AG04449 (cell line): ENCODE measurements around the gene SULF2.
"Not testable (repeated sequence)": the region's sequence is repeated elsewhere in the genome, so short reads cannot be mapped to it uniquely, and the experiment has no call there.

Source experiments
- CTCF ChIA-PET: fragments of 350-600 bp; formaldehyde crosslinking; extraction: SDS; loops from one replicate; lab custom pipeline; 2021; ENCODE audit warnings: antibody characterized with exemption; lab: Yijun Ruan, JAX
- POLR2A ChIA-PET: fragments of 400-600, 350-600 bp; formaldehyde crosslinking; extraction: SDS; loops from one replicate; lab custom pipeline; 2020; ENCODE audit warnings: antibody characterized with exemption, inconsistent platforms; lab: Yijun Ruan, JAX
- DNase-seq: peaks from one replicate; pipeline ENCODE4 v3.0.0-alpha.2; 2010; ENCODE audit warnings: low read depth, low spot score
- H3K4me3 ChIP-seq: 2 replicates; pipeline ENCODE4 v1.5.1; 2011; ENCODE audit warnings: low read depth, mild to moderate bottlenecking, control low read depth, low read length
- TF ChIP-seq, protein P1 (sequence below): IDR thresholded peaks from one replicate; pipeline ENCODE4 v1.5.1; 2011; ENCODE audit warnings: mild to moderate bottlenecking, moderate library complexity, low read length, control low read depth, inconsistent platforms; ENCODE audit not compliant: insufficient read depth; ENCODE audit errors: missing control alignments

SULF2 gene

DNA sequence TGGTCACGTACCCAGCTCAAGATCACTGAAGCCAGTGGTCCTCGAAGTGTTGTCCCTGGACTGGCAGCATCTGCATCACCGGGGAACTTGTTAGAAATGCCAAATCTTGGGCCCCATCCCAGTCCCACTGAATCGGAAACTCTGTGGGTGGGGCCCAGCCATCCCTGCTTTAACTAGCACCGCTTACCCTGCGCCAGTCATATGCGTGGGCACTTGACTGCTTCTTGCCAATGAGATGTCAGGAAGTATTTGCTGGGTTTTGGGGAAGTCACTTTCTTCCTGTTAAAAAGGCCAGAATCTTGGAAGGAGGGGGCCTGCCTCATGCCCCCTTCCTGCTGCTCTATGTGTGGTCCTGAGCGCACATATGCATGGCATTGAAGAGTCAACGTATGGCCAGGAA, 11.7 kb upstream of the SULF2 start:
- CTCF ChIA-PET = no interaction called here
- POLR2A ChIA-PET = no interaction called here
- TF ChIP-seq, protein P1, sequence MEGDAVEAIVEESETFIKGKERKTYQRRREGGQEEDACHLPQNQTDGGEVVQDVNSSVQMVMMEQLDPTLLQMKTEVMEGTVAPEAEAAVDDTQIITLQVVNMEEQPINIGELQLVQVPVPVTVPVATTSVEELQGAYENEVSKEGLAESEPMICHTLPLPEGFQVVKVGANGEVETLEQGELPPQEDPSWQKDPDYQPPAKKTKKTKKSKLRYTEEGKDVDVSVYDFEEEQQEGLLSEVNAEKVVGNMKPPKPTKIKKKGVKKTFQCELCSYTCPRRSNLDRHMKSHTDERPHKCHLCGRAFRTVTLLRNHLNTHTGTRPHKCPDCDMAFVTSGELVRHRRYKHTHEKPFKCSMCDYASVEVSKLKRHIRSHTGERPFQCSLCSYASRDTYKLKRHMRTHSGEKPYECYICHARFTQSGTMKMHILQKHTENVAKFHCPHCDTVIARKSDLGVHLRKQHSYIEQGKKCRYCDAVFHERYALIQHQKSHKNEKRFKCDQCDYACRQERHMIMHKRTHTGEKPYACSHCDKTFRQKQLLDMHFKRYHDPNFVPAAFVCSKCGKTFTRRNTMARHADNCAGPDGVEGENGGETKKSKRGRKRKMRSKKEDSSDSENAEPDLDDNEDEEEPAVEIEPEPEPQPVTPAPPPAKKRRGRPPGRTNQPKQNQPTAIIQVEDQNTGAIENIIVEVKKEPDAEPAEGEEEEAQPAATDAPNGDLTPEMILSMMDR = no peak
- H3K4me3 ChIP-seq = no peak overlapping the region
- DNase-seq = no peak

GRCh38 chr20:47795214-47795907, 10.1 kb upstream of the SULF2 start:
- no peak for DNase-seq
- TF ChIP-seq, protein P1 = no peak
- ChIA-PET CTCF (no interaction called here), POLR2A (no interaction called here)
- no peak overlapping the region for H3K4me3 ChIP-seq

DNA sequence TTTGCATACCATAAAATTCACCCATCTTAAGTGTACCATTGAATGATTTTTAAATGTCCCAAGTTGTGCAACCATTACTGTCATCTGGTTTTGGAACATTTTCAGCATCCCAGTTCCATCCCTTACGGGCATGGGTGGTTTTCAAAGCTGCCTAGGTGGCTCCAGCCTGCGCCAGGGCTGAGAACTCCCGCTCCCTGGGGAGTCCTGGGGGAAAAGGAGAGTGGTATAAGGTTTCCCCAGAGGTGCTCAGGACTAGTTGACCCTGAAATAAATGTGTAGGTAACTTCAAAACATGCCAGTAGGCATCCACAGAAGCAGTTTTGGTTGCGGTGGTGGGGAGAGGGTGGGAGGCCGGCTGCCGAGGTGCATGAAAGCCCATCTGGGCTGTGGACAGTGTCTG, 9.0 kb upstream of the SULF2 start:
- DNase-seq, H3K4me3 ChIP-seq, POLR2A ChIA-PET, CTCF ChIA-PET: not testable (repeated sequence)

GRCh38 chr20:47792021-47792618, 6.8 kb upstream of the SULF2 start:
- H3K4me3 ChIP-seq = peak overlapping the region; percentile 20
- POLR2A ChIA-PET = interaction anchor here (0.9 kb wide), 1 partner anchor 504 kb away, joined by 4 read pairs; no protein-coding TSS in a partner anchor
- TF ChIP-seq, protein P1 = no peak
- DNase-seq = peak; percentile 76
- CTCF ChIA-PET = interaction anchor here (1.4 to 2.0 kb wide), 3 partner anchors 17 to 829 kb away, joined by 4 to 8 read pairs (median 6); no protein-coding TSS in a partner anchor

GRCh38 chr20:47791084-47791599, 5.9 kb upstream of the SULF2 start:
- ChIA-PET POLR2A (interaction anchor here (0.9 kb wide), 1 partner anchor 505 kb away, joined by 4 read pairs; no protein-coding TSS in a partner anchor), CTCF (interaction anchor here (1.3 to 2.0 kb wide), 3 partner anchors 66 to 830 kb away, joined by 3 to 8 read pairs (median 6); no protein-coding TSS in a partner anchor)
- no peak for DNase-seq
- TF ChIP-seq, protein P1 = no peak
- H3K4me3 ChIP-seq = no peak overlapping the region

DNA sequence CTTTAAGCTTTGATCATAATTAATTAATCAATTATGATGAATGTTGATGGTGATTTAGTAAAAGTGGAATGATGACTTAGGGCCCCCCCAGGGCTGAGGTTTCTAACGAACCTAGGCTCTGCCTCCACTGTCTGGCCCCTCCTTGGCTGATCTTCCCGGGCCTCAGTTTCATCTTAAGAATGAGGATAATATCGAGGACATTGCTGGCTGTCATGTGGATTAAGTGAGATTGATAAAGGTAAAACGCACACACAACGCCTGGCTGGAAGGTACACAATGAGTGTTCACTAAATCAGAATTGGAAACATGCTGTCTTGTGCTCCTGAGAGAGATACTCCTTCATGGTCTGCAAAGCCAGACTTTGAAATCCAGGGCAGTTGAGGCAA, 5.3 kb upstream of the SULF2 start:
- DNase-seq = no peak
- ChIA-PET POLR2A (no interaction called here), CTCF (interaction anchor here (1.3 kb wide), 1 partner anchor 65 kb away, joined by 3 read pairs; no protein-coding TSS in a partner anchor)
- no peak overlapping the region for H3K4me3 ChIP-seq
- TF ChIP-seq, protein P1 = no peak
